Measurements from ENCODE around the gene SLC30A5.
"Not testable (repeated sequence)": the region's sequence is repeated elsewhere in the genome, so short reads cannot be mapped to it uniquely, and the experiment has no call there.

Gene SLC30A5

GRCh38 chr5:69093771-69094482, at the start of gene SLC30A5:
Gene SLC30A5, plus strand, starts transcription at chr5:69094014. Its CDS starts 242 bp downstream, at chr5:69094256.
- DNase-seq (ENCODE audit: low read depth), result peak; percentile 99

- not testable (repeated sequence) for DNase-seq (ENCODE audit: low read depth)
Measured at GRCh38 chr5:69045213-69045612, 48.6 kb upstream of the SLC30A5 start.

GRCh38 chr5:69046375-69046957, 47.3 kb upstream of the SLC30A5 start:
- DNase-seq (ENCODE audit: low read depth), result no peak

GRCh38 chr5:69048230-69048629, 45.6 kb upstream of the SLC30A5 start:
- DNase-seq (ENCODE audit: low read depth), result no peak

- DNase-seq (ENCODE audit: low read depth), result no peak
Measured at GRCh38 chr5:69049151-69049550, 44.7 kb upstream of the SLC30A5 start.

GRCh38 chr5:69049796-69050195, 44.0 kb upstream of the SLC30A5 start:
- DNase-seq (ENCODE audit: low read depth), result no peak

GRCh38 chr5:69050214-69050613, 43.6 kb upstream of the SLC30A5 start:
- DNase-seq (ENCODE audit: low read depth), result no peak

- DNase-seq (ENCODE audit: low read depth), result no peak
Measured at GRCh38 chr5:69052181-69052580, 41.6 kb upstream of the SLC30A5 start.

- DNase-seq (ENCODE audit: low read depth), result no peak
Measured at GRCh38 chr5:69074664-69075521, 18.9 kb upstream of the SLC30A5 start.

GRCh38 chr5:69075522-69076179, 18.2 kb upstream of the SLC30A5 start:
- DNase-seq (ENCODE audit: low read depth), result no peak

- no peak for DNase-seq (ENCODE audit: low read depth)
Measured at GRCh38 chr5:69078921-69079540, 14.8 kb upstream of the SLC30A5 start.

- DNase-seq (ENCODE audit: low read depth), result no peak
Measured at GRCh38 chr5:69079556-69079955, 14.3 kb upstream of the SLC30A5 start.

GRCh38 chr5:69083412-69083811, 10.4 kb upstream of the SLC30A5 start:
- no peak for DNase-seq (ENCODE audit: low read depth)

- DNase-seq (ENCODE audit: low read depth), result no peak
Measured at GRCh38 chr5:69084195-69084594, 9.6 kb upstream of the SLC30A5 start.

- no peak for DNase-seq (ENCODE audit: low read depth)
Measured at GRCh38 chr5:69084903-69085302, 8.9 kb upstream of the SLC30A5 start.

GRCh38 chr5:69086206-69086605, 7.6 kb upstream of the SLC30A5 start:
- no peak for DNase-seq (ENCODE audit: low read depth)

GRCh38 chr5:69088006-69088405, 5.8 kb upstream of the SLC30A5 start:
- not testable (repeated sequence) for DNase-seq (ENCODE audit: low read depth)

- no peak for DNase-seq (ENCODE audit: low read depth)
Measured at GRCh38 chr5:69090158-69090557, 3.7 kb upstream of the SLC30A5 start.

- no peak for DNase-seq (ENCODE audit: low read depth)
Measured at GRCh38 chr5:69091771-69092170, 2.0 kb upstream of the SLC30A5 start.

- DNase-seq (ENCODE audit: low read depth), result no peak
Measured at GRCh38 chr5:69092969-69093368, 845 bp upstream of the SLC30A5 start.

GRCh38 chr5:69099302-69099701, 5.5 kb downstream of the SLC30A5 start:
- no peak for DNase-seq (ENCODE audit: low read depth)

- no peak for DNase-seq (ENCODE audit: low read depth)
Measured at GRCh38 chr5:69103521-69103920, 9.7 kb downstream of the SLC30A5 start.

Measured in stimulated activated CD4-positive, alpha-beta T cell treated with anti-CD3 and anti-CD28 coated beads, Interleukin-2, amount 100 ng/mL, for 4 hours (primary cell).